ENCODE data around the gene PDE4D.

Gene PDE4D

DNA sequence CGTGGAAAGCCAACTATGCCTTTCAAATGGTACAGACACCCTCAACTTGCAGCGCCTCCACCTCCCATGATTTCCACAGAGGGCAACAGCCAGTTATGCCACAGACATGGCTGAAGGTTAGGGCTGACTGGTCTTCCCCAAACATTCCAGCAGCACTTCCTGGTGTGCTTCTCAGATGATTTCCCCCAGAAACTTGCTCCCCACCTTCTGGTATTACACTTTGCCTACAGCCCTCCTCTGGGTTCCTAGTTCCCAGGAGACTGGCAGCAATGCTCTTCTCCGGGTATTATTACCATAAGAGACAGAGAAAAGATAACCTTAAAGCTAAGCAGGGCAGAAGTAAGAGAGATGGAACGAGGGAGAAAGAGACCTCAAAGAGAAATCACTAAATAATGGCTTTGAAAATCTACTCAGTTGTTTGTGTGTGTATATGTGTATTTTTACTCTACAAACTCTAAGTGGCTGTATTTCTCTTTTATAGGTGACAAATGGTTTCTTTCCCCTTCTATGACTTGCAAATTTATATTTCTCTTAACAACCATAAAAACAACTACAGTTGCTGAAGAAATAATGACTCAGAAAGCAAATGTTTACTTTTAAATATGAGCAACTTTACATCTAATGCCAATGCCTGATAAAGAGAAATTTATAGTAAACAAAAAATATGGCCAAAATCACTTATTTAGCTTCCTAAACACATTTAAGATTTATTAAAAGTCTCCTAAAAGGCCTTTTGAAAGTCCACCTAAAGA lies 133.8 kb downstream of the PDE4D start:
- H3K4me3 ChIP-seq, result no peak overlapping the region
- no peak for TF ChIP-seq CTCF (IDR thresholded peaks at IDR 0.05)
- DNase-seq (ENCODE audit: low spot score), result no peak
- H3K27ac ChIP-seq, result no peak overlapping the region

DNA sequence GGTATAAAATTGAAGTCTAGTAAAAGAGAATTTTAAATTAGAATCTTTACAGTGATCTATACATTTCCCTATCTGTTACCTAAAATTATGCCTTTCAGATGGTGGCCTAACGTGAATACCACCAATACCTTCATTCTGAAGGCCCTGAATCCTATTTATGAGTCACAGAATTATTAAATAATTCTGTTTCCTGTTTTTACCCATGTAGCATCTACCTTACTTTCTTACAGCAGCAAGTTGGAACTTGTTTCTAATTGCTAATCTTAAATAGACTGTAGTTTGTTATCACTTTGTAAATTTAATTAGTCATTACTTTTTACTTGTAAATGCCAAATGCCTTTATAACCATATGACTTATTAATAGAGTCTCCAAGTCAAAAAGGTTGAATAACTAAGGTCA lies 135.0 kb downstream of the PDE4D start:
- TF ChIP-seq CTCF (IDR thresholded peaks at IDR 0.05), result no peak
- DNase-seq (ENCODE audit: low spot score), result no peak
- H3K4me3 ChIP-seq, result no peak overlapping the region
- H3K27ac ChIP-seq, result no peak overlapping the region

DNA sequence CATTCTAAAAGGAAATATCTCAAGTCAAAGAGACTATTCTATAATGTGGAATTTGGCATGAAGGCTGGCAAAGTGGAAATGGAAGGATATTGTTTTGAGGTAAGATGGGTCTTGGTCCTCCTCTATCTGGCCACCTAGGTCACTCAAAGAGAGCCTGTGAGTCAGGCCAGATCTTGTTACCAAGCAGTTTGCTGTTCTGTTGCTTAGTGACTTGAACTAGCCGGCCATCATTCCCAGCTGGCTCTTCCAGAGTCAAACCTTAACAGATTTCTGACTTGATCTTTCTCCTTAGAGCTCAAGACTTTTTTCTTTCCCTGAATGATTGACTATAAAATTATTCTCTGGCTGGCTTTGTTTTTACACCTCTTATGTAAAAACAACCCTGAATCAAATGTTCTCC lies 136.1 kb downstream of the PDE4D start:
- no peak for TF ChIP-seq CTCF (IDR thresholded peaks at IDR 0.05)
- no peak for DNase-seq (ENCODE audit: low spot score)

GRCh38 chr5:59756373-59757035 lies 137.0 kb downstream of the PDE4D start:
- H3K27ac ChIP-seq, result no peak overlapping the region
- no peak for DNase-seq (ENCODE audit: low spot score)
- no peak for TF ChIP-seq CTCF (IDR thresholded peaks at IDR 0.05)

More for the DNA sequence above, 136.1 kb downstream of the PDE4D start:
- Histone ChIP-seq H3K4me3 (no peak overlapping the region), H3K27ac (no peak overlapping the region)

DNA sequence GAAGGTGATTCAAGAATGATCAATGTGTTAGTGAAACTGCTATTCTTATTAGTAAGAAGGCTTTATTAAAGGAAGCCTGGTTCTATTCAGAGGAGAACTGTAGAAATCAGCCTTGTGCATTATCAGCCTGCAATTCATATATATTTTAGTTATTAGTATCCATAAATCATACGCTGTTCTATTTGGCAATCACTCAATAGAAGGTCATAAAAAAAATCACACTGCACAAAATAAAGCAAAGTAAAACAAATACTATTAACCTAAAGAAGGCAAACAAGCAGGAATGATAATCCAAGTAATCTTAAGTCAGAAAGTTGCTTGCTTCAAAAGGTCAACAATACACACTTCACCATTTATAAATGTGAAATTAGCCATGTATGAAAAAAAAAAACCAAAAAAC lies 138.1 kb downstream of the PDE4D start:
- no peak overlapping the region for H3K4me3 ChIP-seq
- no peak for TF ChIP-seq CTCF (IDR thresholded peaks at IDR 0.05)
- no peak for DNase-seq (ENCODE audit: low spot score)
- H3K27ac ChIP-seq, result no peak overlapping the region

More at GRCh38 chr5:59756373-59757035, 137.0 kb downstream of the PDE4D start:
- H3K4me3 ChIP-seq, result no peak overlapping the region

DNA sequence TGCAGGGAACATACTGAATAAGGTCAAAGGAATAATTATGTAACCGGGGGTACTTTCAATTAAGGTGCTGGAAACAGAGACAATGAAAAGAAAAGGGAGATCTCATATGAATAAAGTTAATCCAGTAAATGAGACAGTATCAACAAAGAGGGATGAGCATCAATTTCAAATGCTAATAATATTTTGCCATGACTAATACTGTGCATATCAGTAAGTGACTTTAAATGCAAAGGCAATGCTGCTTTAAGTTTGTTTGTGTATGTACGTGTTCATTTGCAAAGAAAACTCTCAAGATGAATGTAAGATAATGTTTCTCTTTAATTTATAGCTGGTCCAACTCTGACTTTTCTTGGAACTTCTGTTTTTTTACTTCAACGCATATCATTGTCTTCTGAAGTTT lies 139.9 kb downstream of the PDE4D start:
- no peak overlapping the region for H3K4me3 ChIP-seq
- no peak for TF ChIP-seq CTCF (IDR thresholded peaks at IDR 0.05)
- H3K27ac ChIP-seq, result no peak overlapping the region
- DNase-seq (ENCODE audit: low spot score), result no peak
